GM12878 (cell line): ENCODE measurements around the gene TMEM184C. TPM values are rescaled to one million over a fixed set of nuclear protein-coding genes. Genes with fewer than 3 reads are reported as not detected.

Experiments used
- SIN3A ChIP-seq: IDR thresholded peaks from 2 replicates; pipeline ENCODE4 v1.6.1; 2012; ENCODE audit warnings: low read depth, low read length, improper control_type of control experiment
- ZBTB4 ChIP-seq: fragments of 450-650 bp; formaldehyde crosslinking; IDR thresholded peaks from 2 replicates; pipeline ENCODE4 v1.4.0; 2022; ENCODE audit warnings: mild to moderate bottlenecking, moderate library complexity
- ZSCAN29 ChIP-seq: fragments of 450-650 bp; IDR thresholded peaks from 2 replicates; pipeline ENCODE4 v1.6.1; 2017; ENCODE audit warnings: mild to moderate bottlenecking, moderate library complexity
- polyA plus RNA-seq, 11 experiments: library from polyadenylated mRNA; depleted of rRNA in 4 of 11; unstranded in 6 of 11; stranded (reverse) in 5 of 11; fragments of >200 nt; fragmentation: Nextera tagmentation in 4 of 11; fragmentation: Illumina TruSeq in 1 of 11; extraction: Ambion mirVana in 4 of 11; extraction: Trizol in 1 of 11; gene quantifications; 1 replicate in 1 of 11; 2 replicates in 10 of 11; pipeline versions ENCODE4 v1.2.1 to v1.2.3, GENCODE V29; 2011 to 2016; ENCODE audit warnings: inconsistent platforms in 2 of 11, missing spikeins in 2 of 11, low read depth in 1 of 11
- total RNA-seq, 4 experiments: library from RNA; depleted of rRNA in 3 of 4; stranded (reverse); fragments of >200 nt in 3 of 4; fragmentation: Illumina TruSeq in 1 of 4; extraction: Trizol in 1 of 4; gene quantifications; 2 replicates each; pipeline versions ENCODE4 v1.2.1 to v1.2.3, GENCODE V29; 2013 to 2021

The TMEM184C gene
- total and polyA plus RNA-seq, 10 of the 15 experiments (the other 5 are each of a cell fraction or from before 2014, with no cell fraction given), result 3.4 to 22.6 (median 18.2) TPM

GRCh38 chr4:147717878-147718277 lies 100.7 kb downstream of the TMEM184C start (continued):
- TF ChIP-seq SIN3A, result no peak
- TF ChIP-seq ZSCAN29, result no peak
- TF ChIP-seq ZBTB4 (CRISPR knock-in tag), result no peak

Other genes starting within 250 kb of the TMEM184C start
- gene EDNRA, start 136.3 kb upstream of the TMEM184C start, total RNA-seq (2014; rRNA removed), result 0.11 TPM in 2 replicates
- gene EDNRA, start 136.3 kb upstream of the TMEM184C start, total RNA-seq (2014; rRNA removed; fragmentation: Illumina TruSeq; extraction: Trizol), result 0.18 TPM in 2 replicates
- 0.15 and 0.48 TPM in 2 replicates for gene EDNRA, start 136.3 kb upstream of the TMEM184C start, total RNA-seq (2021)
- gene EDNRA, start 136.3 kb upstream of the TMEM184C start, polyA plus RNA-seq (2011; rRNA removed), result 0.01 and 0.09 TPM in 2 replicates
- gene EDNRA, start 136.3 kb upstream of the TMEM184C start, polyA plus RNA-seq (2014; fragmentation: Illumina TruSeq; extraction: Trizol), result 0.05 and 0.19 TPM in 2 replicates
- under 1 TPM; 0.03 to 0.04 TPM for gene EDNRA, start 136.3 kb upstream of the TMEM184C start, polyA plus RNA-seq (2014; fragmentation: Nextera tagmentation; extraction: Ambion mirVana)
- gene EDNRA, start 136.3 kb upstream of the TMEM184C start, polyA plus RNA-seq (2014; rRNA removed), result 0.04 and 0.08 TPM in 2 replicates
- under 1 TPM; 0.29 to 0.32 TPM for gene EDNRA, start 136.3 kb upstream of the TMEM184C start, polyA plus RNA-seq (2016; fragmentation: Nextera tagmentation; extraction: Ambion mirVana)
- 8.2 and 10.9 TPM in 2 replicates for gene PRMT9, start 66.8 kb downstream of the TMEM184C start, total RNA-seq (2014; rRNA removed)
- gene PRMT9, start 66.8 kb downstream of the TMEM184C start, total RNA-seq (2014; rRNA removed; fragmentation: Illumina TruSeq; extraction: Trizol), result 10.2 TPM in 2 replicates
- gene PRMT9, start 66.8 kb downstream of the TMEM184C start, total RNA-seq (2021), result 7.2 TPM in 2 replicates
- gene PRMT9, start 66.8 kb downstream of the TMEM184C start, polyA plus RNA-seq (2011; rRNA removed), result 11.8 and 16.2 TPM in 2 replicates
- 7.1 and 9.6 TPM in 2 replicates for gene PRMT9, start 66.8 kb downstream of the TMEM184C start, polyA plus RNA-seq (2014; fragmentation: Illumina TruSeq; extraction: Trizol)
- gene PRMT9, start 66.8 kb downstream of the TMEM184C start, polyA plus RNA-seq (2014; fragmentation: Nextera tagmentation; extraction: Ambion mirVana), result 1 to 10 TPM; 4.1 to 4.3 TPM
- 4.9 and 6.0 TPM in 2 replicates for gene PRMT9, start 66.8 kb downstream of the TMEM184C start, polyA plus RNA-seq (2014; rRNA removed)
- 10 to 100 TPM in 1 of 2 experiments, 1 to 10 TPM in 1; 8.1 to 10.3 TPM for gene PRMT9, start 66.8 kb downstream of the TMEM184C start, polyA plus RNA-seq (2016; fragmentation: Nextera tagmentation; extraction: Ambion mirVana)
- 16.2 and 19.8 TPM in 2 replicates for gene ARHGAP10, start 114.7 kb downstream of the TMEM184C start, total RNA-seq (2014; rRNA removed)
- 20.9 and 23.2 TPM in 2 replicates for gene ARHGAP10, start 114.7 kb downstream of the TMEM184C start, total RNA-seq (2014; rRNA removed; fragmentation: Illumina TruSeq; extraction: Trizol)
- 22.6 and 23.4 TPM in 2 replicates for gene ARHGAP10, start 114.7 kb downstream of the TMEM184C start, total RNA-seq (2021)
- gene ARHGAP10, start 114.7 kb downstream of the TMEM184C start, polyA plus RNA-seq (2011; rRNA removed), result 9.6 and 13.3 TPM in 2 replicates
- gene ARHGAP10, start 114.7 kb downstream of the TMEM184C start, polyA plus RNA-seq (2014; fragmentation: Illumina TruSeq; extraction: Trizol), result 17.7 and 18.2 TPM in 2 replicates
- gene ARHGAP10, start 114.7 kb downstream of the TMEM184C start, polyA plus RNA-seq (2014; fragmentation: Nextera tagmentation; extraction: Ambion mirVana), result 1 to 10 TPM; 1.3 to 4.5 TPM
- gene ARHGAP10, start 114.7 kb downstream of the TMEM184C start, polyA plus RNA-seq (2014; rRNA removed), result 14.2 and 14.5 TPM in 2 replicates
- 10 to 100 TPM; 24.0 to 25.8 TPM for gene ARHGAP10, start 114.7 kb downstream of the TMEM184C start, polyA plus RNA-seq (2016; fragmentation: Nextera tagmentation; extraction: Ambion mirVana)